HCT116 (cell line): ENCODE results near the gene PIP4K2B. TPM values are rescaled to one million over a fixed set of nuclear protein-coding genes. Genes with fewer than 3 reads are reported as not detected.

Experiments used
- CTCF ChIP-seq, 3 experiments: fragments of 200-600 bp in 1 of 3; sonication (generic) in 1 of 3; IDR thresholded peaks in 2 of 3; conservative IDR thresholded peaks in 1 of 3; 2 replicates each; pipeline ENCODE4 v1.5.1; 2012 to 2017; ENCODE audit warnings: low read depth in 2 of 3, low read length in 2 of 3, antibody characterized with exemption in 1 of 3, borderline replicate concordance in 1 of 3, control low read depth in 1 of 3, mild to moderate bottlenecking in 1 of 3, mixed read lengths in 1 of 3, mixed run types in 1 of 3, moderate library complexity in 1 of 3; ENCODE audit not compliant: insufficient read depth in 1 of 3
- EGR1 ChIP-seq: IDR thresholded peaks from 2 replicates; pipeline ENCODE4 v1.6.1; 2012; ENCODE audit warnings: low read depth
- ELF1 ChIP-seq: IDR thresholded peaks from 2 replicates; pipeline ENCODE4 v1.6.1; 2012; ENCODE audit warnings: low read depth, borderline replicate concordance
- FOSL1 ChIP-seq: IDR thresholded peaks from 2 replicates; pipeline ENCODE4 v1.6.1; 2012; ENCODE audit warnings: low read depth
- JUND ChIP-seq: IDR thresholded peaks from 2 replicates; pipeline ENCODE4 v1.6.1; 2012
- POLR2A ChIP-seq: IDR thresholded peaks from 2 replicates; pipeline ENCODE4 v1.7.0; 2011; ENCODE audit warnings: borderline replicate concordance; ENCODE audit not compliant: insufficient read depth, insufficient read length; ENCODE audit errors: extremely low read depth
- POLR2AphosphoS5 ChIP-seq: IDR thresholded peaks from 2 replicates; pipeline ENCODE4 v1.6.1; 2011; ENCODE audit warnings: mild to moderate bottlenecking, low read depth, low read length, moderate library complexity
- RAD21 ChIP-seq: IDR thresholded peaks from 2 replicates; pipeline ENCODE4 v1.6.1; 2012; ENCODE audit warnings: low read depth, mild to moderate bottlenecking
- SIN3A ChIP-seq: IDR thresholded peaks from 2 replicates; pipeline ENCODE4 v1.6.1; 2012; ENCODE audit warnings: low read depth
- TCF7L2 ChIP-seq: IDR thresholded peaks from 2 replicates; pipeline ENCODE4 v1.7.0; 2011; ENCODE audit warnings: borderline replicate concordance, inconsistent platforms; ENCODE audit not compliant: insufficient read depth, insufficient read length; ENCODE audit errors: extremely low read depth
- ZBTB33 ChIP-seq: IDR thresholded peaks from 2 replicates; pipeline ENCODE4 v1.6.1; 2011; ENCODE audit warnings: mild to moderate bottlenecking, low read length, moderate library complexity; ENCODE audit not compliant: insufficient replicate concordance; ENCODE audit errors: extremely low read depth
- ZFX ChIP-seq: fragments of 450-650 bp; IDR thresholded peaks from 2 replicates; pipeline ENCODE4 v1.6.1; 2017
- ZNF274 ChIP-seq: fragments of 200-500 bp; sonication (Bioruptor generic); IDR thresholded peaks from 2 replicates; pipeline ENCODE4 v1.6.1; 2014; ENCODE audit warnings: mild to moderate bottlenecking, low read depth, low read length, inconsistent platforms
- total RNA-seq: library from RNA; stranded (reverse); gene quantifications from one replicate; pipeline ENCODE4 v1.2.1, GENCODE V29; 2021; ENCODE audit not compliant: unreplicated experiment

PIP4K2B gene
- total RNA-seq, 1 experiment from 2014 or later = 40.3 TPM

GRCh38 chr17:38752308-38753070, 46.9 kb downstream of the PIP4K2B start, which contains the start of gene PSMB3 (continued):
- TF ChIP-seq ELF1 = no peak; the same call in 1 of the 2 replicates
- no peak for TF ChIP-seq RAD21
- peak; percentile 58 for TF ChIP-seq POLR2A
- TF ChIP-seq EGR1 = peak; percentile 85
- no peak for TF ChIP-seq ZNF274
- TF ChIP-seq SIN3A = peak; percentile 90
- TF ChIP-seq TCF7L2 = no peak
- TF ChIP-seq FOSL1 = no peak
- TF ChIP-seq ZBTB33 = peak; percentile 51
- TF ChIP-seq POLR2AphosphoS5 = peak; percentile 64
- peak; percentile 44; the same call in 1 of the 2 replicates for TF ChIP-seq ZFX
- TF ChIP-seq JUND = no peak
- TF ChIP-seq CTCF (IDR thresholded peaks at IDR 0.05 in 2 of 3, conservative IDR thresholded peaks at IDR 0.05 in 1 of 3; ENCODE audit: borderline replicate concordance in 1 of 3, insufficient read depth in 1 of 3, low read depth in 2 of 3, low read length in 2 of 3) = no peak
- TF ChIP-seq, all 23 proteins: peak for 9
